ENCODE results near the gene SLAMF6. TPM values are rescaled to one million over a fixed set of nuclear protein-coding genes. Genes with fewer than 3 reads are reported as not detected.
"Not testable (repeated sequence)": the region's sequence is repeated elsewhere in the genome, so short reads cannot be mapped to it uniquely, and the experiment has no call there.

Gene SLAMF6
- total RNA-seq, 1 donor from 2014 or later: not detected

- not testable (repeated sequence) for DNase-seq (ENCODE audit: low read depth, low spot score)
Observed at GRCh38 chr1:160515908-160516307, 7.1 kb downstream of the SLAMF6 start.

GRCh38 chr1:160504651-160505050, 18.4 kb downstream of the SLAMF6 start:
- no peak for DNase-seq (ENCODE audit: low read depth, low spot score)

- no peak for DNase-seq (ENCODE audit: low read depth, low spot score)
Observed at GRCh38 chr1:160503087-160503486, 20.0 kb downstream of the SLAMF6 start.

GRCh38 chr1:160500321-160500990, 22.6 kb downstream of the SLAMF6 start:
- no peak for DNase-seq (ENCODE audit: low read depth, low spot score)

- no peak for DNase-seq (ENCODE audit: low read depth, low spot score)
Observed at GRCh38 chr1:160499631-160500030, 23.4 kb downstream of the SLAMF6 start.

- not testable (repeated sequence) for DNase-seq (ENCODE audit: low read depth, low spot score)
Observed at GRCh38 chr1:160498301-160499065, 24.6 kb downstream of the SLAMF6 start.

GRCh38 chr1:160496334-160496733, 26.7 kb downstream of the SLAMF6 start:
- no peak for DNase-seq (ENCODE audit: low read depth, low spot score)

GRCh38 chr1:160494620-160495019, 28.4 kb downstream of the SLAMF6 start:
- DNase-seq (ENCODE audit: low read depth, low spot score): no peak

- DNase-seq (ENCODE audit: low read depth, low spot score): no peak
Observed at GRCh38 chr1:160492617-160493016, 30.4 kb downstream of the SLAMF6 start.

GRCh38 chr1:160491981-160492380, 31.1 kb downstream of the SLAMF6 start:
- no peak for DNase-seq (ENCODE audit: low read depth, low spot score)

- DNase-seq (ENCODE audit: low read depth, low spot score): no peak
Observed at GRCh38 chr1:160491017-160491416, 32.0 kb downstream of the SLAMF6 start.

- DNase-seq (ENCODE audit: low read depth, low spot score): no peak
Observed at GRCh38 chr1:160489513-160490261, 33.4 kb downstream of the SLAMF6 start.

GRCh38 chr1:160488347-160489058, 34.6 kb downstream of the SLAMF6 start:
- DNase-seq (ENCODE audit: low read depth, low spot score): no peak

GRCh38 chr1:160486453-160486852, 36.6 kb downstream of the SLAMF6 start:
- no peak for DNase-seq (ENCODE audit: low read depth, low spot score)

GRCh38 chr1:160483505-160484185, 39.4 kb downstream of the SLAMF6 start:
- no peak for DNase-seq (ENCODE audit: low read depth, low spot score)

GRCh38 chr1:160481979-160482596, 41.0 kb downstream of the SLAMF6 start:
- DNase-seq (ENCODE audit: low read depth, low spot score): no peak

GRCh38 chr1:160480781-160481180, 42.3 kb downstream of the SLAMF6 start:
- DNase-seq (ENCODE audit: low read depth, low spot score): not testable (repeated sequence)

- not testable (repeated sequence) for DNase-seq (ENCODE audit: low read depth, low spot score)
Observed at GRCh38 chr1:160479091-160479490, 44.0 kb downstream of the SLAMF6 start.

- DNase-seq (ENCODE audit: low read depth, low spot score): no peak
Observed at GRCh38 chr1:160474392-160475242, 48.4 kb downstream of the SLAMF6 start.

- DNase-seq (ENCODE audit: low read depth, low spot score): no peak
Observed at GRCh38 chr1:160472112-160472511, 50.9 kb downstream of the SLAMF6 start.

Measured in pulmonary artery endothelial cell (primary cell).